ENCODE data around the gene CLIP1.
"Not testable (repeated sequence)": the region's sequence is repeated elsewhere in the genome, so short reads cannot be mapped to it uniquely, and the experiment has no call there.

Gene CLIP1

GRCh38 chr12:122385171-122386016, 37.1 kb downstream of the CLIP1 start:
- CTCF ChIA-PET = interaction anchor here (1.6 to 2.3 kb wide), 4 partner anchors 10 to 29 kb away, joined by 4 to 13 read pairs (median 10); no protein-coding TSS in a partner anchor
- DNase-seq (ENCODE audit: low read depth, low spot score) = no peak
- TF ChIP-seq CTCF (IDR thresholded peaks at IDR 0.05; ENCODE audit: insufficient read depth, low read length, missing control alignments) = no peak
- POLR2A ChIA-PET = no interaction called here
- no peak overlapping the region for H3K4me3 ChIP-seq (ENCODE audit: low read depth, low read length)

GRCh38 chr12:122382919-122383350, 39.5 kb downstream of the CLIP1 start:
- TF ChIP-seq CTCF (IDR thresholded peaks at IDR 0.05; ENCODE audit: insufficient read depth, low read length, missing control alignments) = no peak
- ChIA-PET CTCF (interaction anchor here (1.0 to 3.3 kb wide), 5 partner anchors 17 to 90 kb away, joined by 3 to 13 read pairs (median 3); no protein-coding TSS in a partner anchor), POLR2A (no interaction called here)
- H3K4me3 ChIP-seq (ENCODE audit: low read depth, low read length) = no peak overlapping the region
- no peak for DNase-seq (ENCODE audit: low read depth, low spot score)

GRCh38 chr12:122381021-122381420, 41.4 kb downstream of the CLIP1 start:
- ChIA-PET POLR2A (no interaction called here), CTCF (interaction anchor here (1.0 to 3.3 kb wide), 4 partner anchors 17 to 91 kb away, joined by 3 to 12 read pairs (median 7); no protein-coding TSS in a partner anchor)
- DNase-seq (ENCODE audit: low read depth, low spot score) = no peak
- TF ChIP-seq CTCF (IDR thresholded peaks at IDR 0.05; ENCODE audit: insufficient read depth, low read length, missing control alignments) = no peak
- H3K4me3 ChIP-seq (ENCODE audit: low read depth, low read length) = no peak overlapping the region

GRCh38 chr12:122376751-122377150, 45.7 kb downstream of the CLIP1 start:
- DNase-seq (ENCODE audit: low read depth, low spot score) = not testable (repeated sequence)

GRCh38 chr12:122374707-122375106, 47.8 kb downstream of the CLIP1 start:
- no peak overlapping the region for H3K4me3 ChIP-seq (ENCODE audit: low read depth, low read length)
- no peak for TF ChIP-seq CTCF (IDR thresholded peaks at IDR 0.05; ENCODE audit: insufficient read depth, low read length, missing control alignments)
- no peak for DNase-seq (ENCODE audit: low read depth, low spot score)
- ChIA-PET CTCF (interaction anchor here (1.1 to 3.2 kb wide), 3 partner anchors 19 to 97 kb away, joined by 3 to 17 read pairs (median 4); no protein-coding TSS in a partner anchor), POLR2A (interaction anchor here (0.9 kb wide), 1 partner anchor 25 kb away, joined by 3 read pairs; no protein-coding TSS in a partner anchor)

More at GRCh38 chr12:122376751-122377150, 45.7 kb downstream of the CLIP1 start:
- POLR2A ChIA-PET; H3K4me3 ChIP-seq (ENCODE audit: low read depth, low read length): not testable (repeated sequence)
- CTCF ChIA-PET = interaction anchor here (0.9 to 1.2 kb wide), 4 partner anchors 20 to 95 kb away, joined by 3 to 6 read pairs (median 4); no protein-coding TSS in a partner anchor

- CTCF ChIA-PET = interaction anchor here (0.9 to 2.8 kb wide), 3 partner anchors 15 to 127 kb away, joined by 3 to 12 read pairs (median 3); no protein-coding TSS in a partner anchor
- POLR2A ChIA-PET = no interaction called here
- TF ChIP-seq CTCF (IDR thresholded peaks at IDR 0.05; ENCODE audit: insufficient read depth, low read length, missing control alignments) = no peak
- DNase-seq (ENCODE audit: low read depth, low spot score) = no peak
- H3K4me3 ChIP-seq (ENCODE audit: low read depth, low read length) = no peak overlapping the region
Observed at GRCh38 chr12:122371475-122372045, 50.9 kb downstream of the CLIP1 start.

Measured in AG04449 (cell line).